NCI-H82 (cell line): Measurements from ENCODE around the gene LENG8.

Experiments used
- DNase-seq: peaks from one replicate; lab custom pipeline; 2025; lab: John Stamatoyannopoulos, UW

The LENG8 gene

DNA sequence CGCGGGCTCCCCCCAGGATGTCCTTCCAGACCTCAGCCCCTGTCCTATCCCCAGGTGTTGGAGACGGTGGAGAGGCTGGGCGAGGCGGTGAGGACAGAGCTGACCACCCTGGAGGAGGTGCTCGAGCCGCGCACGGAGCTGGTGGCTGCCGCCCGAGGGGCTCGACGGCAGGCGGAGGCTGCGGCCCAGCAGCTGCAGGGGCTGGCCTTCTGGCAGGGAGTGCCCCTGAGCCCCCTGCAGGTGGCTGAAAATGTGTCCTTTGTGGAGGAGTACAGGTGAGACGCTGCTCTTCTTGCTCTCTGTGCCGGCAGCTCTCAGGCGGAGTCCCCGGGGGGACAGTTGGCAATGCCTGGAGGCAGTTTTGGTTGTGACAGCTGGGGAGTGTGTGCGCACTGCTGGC, 26.9 kb upstream of the LENG8 start:
- no peak for DNase-seq

DNA sequence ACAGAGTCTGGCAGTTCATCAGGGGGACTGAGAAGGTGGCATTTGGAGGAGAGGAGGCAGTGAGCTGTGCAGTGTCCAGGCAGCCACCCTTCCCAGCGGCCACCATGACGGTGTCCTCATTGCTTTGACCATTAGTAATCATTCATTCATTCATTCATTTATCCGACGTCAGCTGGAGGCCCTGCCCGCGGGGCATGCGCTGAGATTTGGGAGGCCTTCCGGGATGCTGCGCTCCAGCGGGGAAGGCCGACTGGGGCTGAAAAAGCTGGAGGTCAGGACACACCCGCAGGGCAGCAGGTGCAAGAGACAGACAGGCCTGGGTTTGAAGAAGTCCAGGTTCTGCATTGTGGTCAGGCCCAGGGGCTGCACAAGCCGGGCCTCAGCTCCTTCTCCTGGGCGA, 24.8 kb upstream of the LENG8 start:
- DNase-seq: no peak

DNA sequence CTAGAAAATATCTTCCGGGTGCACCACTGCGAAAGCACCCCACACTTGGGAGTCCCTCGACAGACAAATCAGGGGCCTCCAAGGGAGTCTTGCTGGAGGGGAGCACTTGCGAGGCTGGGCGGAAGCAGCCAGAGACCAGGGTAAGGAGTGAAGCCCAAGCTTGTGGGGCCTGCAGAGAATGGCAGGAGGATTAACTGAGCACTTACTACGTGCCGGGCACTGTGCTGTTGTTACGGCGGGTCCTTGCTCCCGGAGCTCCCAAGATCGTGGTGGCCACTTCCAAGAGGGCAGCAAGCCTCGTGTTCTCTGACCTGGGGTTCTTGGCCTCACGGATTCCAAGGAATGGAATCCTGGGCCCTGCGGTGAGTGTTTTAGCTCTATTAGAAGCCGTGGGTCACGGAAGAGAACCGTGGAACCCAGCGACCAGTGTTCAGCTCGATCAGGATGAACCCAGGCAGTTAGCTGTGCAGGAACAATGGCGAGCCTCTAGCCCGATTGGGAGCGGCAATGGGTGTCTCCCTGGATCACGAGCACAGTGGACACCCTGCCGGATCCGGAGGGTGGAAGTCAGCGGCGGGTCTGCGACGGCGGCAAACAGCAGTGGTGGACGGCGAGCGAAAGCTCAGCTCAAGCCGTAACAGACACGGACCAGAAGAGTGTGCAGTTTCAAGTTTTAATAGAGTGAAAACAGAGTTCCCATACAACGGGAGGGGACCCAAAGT, 24.2 kb upstream of the LENG8 start:
- DNase-seq: no peak

DNA sequence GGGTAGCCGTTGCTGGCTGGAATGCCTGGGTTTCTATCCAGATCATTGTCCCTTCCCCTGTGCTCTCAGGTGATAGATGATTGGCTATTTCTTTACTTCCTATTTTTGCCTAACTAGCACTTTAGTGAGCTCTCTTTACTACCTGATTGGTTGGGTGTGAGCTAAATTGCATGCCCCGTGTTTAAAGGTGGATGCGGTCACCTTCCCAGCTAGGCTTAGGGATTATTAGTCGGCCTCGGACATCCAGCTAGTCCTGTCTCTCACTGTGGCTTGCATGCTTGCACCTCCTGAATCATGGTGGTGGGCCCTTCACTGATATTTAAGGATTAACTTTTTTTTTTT, 23.6 kb upstream of the LENG8 start:
- no peak for DNase-seq

DNA sequence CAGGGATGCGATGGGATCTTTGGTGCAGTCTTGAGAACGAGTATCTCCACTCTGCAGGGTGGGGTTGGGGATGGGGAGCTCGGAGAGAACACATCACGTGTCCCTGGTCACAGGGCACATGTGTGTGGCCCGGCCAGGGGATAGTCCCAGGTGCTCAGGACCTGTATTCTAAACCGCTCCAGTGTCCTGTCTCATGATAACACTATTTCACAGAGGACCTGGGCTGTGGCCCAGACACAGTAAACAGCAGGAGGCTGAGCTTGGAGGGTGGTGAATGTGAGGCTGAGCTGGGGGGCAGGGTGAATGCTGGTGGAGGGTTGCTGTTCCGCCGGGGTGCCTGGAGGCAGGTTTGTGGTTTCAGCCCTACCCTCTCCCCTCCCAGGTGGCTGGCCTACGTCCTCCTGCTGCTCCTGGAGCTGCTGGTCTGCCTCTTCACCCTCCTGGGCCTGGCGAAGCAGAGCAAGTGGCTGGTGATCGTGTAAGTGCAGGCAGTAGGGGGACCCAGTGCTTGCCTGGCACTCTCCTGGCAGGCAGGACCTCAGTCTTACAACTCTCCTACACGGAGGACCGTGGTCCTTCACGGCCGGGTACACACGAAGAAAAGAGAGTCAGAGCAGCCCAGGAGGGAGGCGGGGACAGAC, 22.6 kb upstream of the LENG8 start:
- DNase-seq: no peak

DNA sequence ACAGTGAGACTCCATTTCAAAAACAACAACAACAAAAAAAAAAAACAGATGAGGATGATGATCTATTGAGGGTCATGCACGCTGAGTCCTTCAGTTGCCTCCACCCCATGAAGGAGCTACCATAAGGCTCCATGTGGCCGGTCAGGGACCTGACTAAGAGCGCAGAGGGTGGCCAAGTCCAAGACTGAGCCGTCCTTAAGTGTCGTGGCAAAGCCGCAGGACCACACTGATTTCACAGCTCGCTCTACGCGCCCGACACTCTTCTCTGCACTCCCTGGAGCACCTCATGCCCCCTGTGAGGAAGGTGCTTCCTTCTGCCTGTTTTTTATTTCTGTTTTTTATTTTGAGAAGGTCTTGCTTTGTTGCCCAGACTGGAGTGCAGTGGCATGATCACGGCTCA, 21.4 kb upstream of the LENG8 start:
- no peak for DNase-seq

DNA sequence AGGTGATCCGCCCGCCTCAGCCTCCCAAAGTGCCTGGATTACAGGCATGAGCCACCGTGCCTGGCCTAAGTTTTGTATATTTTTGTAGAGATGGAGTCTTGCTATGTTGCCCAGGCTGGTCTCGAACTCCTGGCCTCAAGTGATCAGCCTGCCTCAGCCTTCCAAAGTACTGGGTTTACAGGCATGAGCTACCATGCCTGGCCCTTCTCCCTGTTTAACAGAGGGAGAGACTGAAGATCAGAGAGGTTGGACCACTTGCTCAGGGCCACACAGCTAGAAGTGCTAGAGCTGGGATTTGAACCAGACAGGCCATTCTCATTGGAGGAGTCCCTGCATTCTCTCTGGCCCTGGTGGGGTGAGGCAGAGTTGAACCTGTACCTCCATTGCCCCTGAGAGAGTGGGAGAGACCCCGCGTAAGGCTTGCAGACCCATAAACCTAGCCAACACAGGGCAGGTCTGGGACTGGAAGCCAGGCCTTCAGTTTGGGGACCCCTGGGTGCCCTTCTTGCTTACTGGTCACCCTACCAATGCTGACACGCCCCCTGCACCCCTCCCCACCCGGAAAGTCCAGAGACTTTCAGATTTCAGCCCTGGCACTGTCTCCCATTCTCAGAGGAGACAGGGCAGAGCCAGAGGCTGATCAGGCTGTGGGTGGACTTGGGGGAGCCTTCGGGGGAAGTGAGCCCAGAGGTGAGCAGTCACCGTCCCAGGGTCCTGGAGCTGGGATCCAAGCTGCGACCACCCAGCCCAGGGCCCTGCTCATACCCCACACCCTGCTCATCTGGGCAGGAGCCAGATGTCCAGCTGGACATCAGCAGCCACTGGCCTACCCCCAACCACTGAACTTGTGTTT, 20.4 kb upstream of the LENG8 start:
- DNase-seq: no peak

DNA sequence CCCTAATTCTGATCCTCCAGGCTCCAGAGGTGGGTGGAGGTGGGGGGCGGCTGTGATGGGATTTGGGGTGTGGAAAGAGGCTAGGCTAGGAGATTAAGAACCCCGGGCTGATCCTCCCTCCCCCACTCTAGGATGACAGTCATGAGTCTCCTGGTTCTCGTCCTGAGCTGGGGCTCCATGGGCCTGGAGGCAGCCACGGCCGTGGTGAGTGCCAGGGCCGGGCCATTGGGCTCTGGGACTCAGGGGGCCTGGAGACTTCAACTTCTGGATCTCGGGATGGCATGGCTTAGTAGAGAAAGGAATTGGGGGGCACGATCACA, 19.9 kb upstream of the LENG8 start:
- no peak for DNase-seq

DNA sequence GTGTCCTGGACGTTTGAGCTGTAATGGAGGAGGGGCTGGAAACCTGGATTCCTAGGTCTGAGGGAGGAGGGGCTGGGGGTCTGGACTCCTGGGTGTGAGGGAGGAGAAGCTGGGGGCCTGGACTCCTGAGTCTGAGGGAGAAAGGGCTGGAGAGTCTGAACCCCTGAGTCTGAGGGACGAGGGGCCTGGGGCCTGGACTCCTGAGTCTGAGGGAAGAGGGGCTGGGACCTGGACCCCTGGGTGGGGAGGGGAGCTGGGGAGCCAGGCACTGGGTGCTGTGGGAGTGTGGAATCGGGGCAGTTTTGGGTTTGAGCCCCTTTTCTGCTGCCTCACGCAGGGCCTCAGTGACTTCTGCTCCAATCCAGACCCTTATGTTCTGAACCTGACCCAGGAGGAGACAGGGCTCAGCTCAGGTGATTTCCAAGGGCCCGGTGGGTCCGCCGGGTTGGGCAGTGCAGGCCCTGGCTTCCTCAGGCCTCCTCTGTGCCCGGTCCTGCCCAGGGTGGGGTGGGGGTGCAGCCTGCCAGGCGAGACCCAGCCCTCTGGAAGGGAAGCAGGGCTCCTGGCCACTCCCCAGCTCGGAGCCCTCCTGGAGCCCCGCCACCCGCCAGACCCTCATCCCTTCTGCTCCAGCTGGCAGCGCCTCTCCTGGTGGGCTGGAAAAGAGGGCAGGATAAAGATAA, 19.3 kb upstream of the LENG8 start:
- no peak for DNase-seq

DNA sequence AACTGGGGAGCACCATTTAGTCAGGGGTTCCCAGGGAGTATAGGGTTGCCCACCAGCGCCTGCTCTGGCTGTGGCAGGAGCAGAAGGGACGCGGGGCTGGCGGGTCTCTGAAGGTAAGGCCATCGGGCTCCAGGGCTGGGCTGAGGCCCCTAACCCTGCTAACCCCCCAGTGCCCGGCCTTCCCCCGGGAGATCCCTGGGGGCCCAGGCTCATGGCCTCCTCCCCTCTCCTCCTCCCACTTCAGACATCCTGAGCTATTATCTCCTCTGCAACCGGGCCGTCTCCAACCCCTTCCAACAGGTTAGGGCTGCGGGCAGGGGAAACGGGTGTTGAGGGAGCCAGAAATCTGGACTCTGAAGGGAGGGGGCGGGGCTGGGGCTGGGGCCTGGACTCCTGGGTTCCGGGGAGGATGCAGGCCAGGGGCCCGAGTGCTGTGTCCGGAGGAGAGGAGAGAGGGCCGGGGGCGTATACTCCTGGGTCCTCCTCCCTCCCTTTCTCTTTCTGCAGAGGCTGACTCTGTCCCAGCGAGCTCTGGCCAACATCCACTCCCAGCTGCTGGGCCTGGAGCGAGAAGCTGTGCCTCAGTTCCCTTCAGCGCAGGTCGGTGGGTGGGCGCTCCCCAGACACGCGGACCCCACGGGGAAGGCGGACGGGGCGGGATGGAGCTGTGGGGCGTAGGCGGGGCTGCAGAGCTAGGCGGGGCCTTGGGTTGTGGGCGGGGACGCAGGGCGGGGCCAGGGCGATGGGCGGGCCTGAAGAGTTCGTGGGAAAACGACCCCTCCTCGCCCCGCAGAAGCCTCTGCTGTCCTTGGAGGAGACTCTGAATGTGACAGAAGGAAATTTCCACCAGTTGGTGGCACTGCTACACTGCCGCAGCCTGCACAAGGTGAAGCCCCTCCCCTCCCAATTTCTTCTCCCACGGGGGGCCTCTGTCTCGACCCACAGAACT, 18.4 kb upstream of the LENG8 start:
- peak; percentile 77 for DNase-seq

DNA sequence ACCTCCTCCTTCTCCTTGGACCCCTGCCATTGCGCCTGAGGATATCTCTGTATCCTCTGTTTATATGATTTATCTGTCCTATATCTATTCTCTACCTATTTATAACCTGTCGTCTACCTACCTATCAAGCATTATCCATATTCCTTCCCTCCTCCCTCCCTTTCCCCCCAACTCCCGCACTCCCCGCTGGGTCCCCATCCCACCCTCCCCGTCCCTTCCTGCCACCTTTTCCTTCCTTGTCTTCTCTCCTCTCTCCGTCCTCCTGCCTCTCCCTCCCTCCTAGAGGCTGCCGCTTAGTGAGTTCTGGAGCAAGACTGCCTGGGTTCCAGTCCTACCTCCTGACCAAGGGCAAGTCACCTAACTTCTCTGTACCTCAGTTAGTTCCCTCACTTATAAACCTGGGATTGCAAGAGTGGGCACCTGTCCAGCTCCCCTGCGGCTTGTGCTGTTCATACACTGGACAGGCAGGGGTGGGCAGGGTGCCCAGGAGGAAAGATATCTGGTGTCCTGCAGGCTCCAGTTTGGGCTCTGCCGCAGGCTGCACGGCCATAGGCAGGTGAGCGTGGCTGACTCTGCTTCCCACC, 17.7 kb upstream of the LENG8 start:
- DNase-seq: no peak

DNA sequence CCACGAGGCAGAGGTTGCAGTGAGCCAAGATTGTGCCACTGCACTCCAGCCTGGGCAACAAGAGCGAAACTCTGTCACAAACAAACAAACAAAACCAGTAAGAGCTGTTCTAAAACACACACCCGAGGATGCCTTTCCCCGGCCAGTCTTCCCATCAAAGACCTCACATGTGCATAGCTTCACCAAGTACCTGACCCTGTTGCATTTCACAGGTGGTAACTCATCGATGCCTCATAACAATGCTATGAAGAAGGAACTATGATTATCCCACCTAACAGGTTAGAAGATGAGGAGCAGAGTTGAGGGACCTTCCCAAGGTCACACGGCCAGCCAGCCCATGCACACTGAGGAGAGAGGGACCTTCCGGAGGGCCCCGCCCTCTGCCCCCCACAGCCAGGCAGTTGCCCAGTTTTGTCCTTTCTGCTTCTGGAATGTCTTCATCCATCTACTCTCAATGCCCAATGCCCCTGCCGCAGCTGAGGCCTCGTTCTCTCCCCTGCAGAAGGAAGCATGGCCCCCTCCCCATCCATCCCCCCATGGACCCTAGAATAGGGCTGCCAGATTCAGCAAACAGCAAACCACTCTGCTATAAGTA, 16.8 kb upstream of the LENG8 start:
- no peak for DNase-seq

DNA sequence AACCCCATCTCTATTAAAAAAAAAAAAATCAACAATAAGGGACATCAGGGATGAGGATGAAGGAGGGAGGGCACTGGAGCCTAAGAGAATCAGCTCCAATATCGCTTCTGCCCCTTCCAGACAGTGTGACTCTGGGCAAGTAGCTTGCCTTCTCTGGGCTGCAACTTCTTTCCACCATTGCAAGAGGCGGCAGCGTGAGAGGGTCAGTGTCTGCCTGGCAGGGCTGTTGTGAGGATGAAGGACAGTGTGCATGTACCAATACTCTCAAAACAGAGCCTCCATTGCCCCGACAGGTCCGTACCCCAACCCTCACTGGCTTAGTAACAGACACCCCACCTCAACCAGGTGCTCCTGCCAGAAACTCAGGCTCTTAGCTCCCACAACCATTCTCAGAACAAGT, 15.3 kb upstream of the LENG8 start:
- no peak for DNase-seq

DNA sequence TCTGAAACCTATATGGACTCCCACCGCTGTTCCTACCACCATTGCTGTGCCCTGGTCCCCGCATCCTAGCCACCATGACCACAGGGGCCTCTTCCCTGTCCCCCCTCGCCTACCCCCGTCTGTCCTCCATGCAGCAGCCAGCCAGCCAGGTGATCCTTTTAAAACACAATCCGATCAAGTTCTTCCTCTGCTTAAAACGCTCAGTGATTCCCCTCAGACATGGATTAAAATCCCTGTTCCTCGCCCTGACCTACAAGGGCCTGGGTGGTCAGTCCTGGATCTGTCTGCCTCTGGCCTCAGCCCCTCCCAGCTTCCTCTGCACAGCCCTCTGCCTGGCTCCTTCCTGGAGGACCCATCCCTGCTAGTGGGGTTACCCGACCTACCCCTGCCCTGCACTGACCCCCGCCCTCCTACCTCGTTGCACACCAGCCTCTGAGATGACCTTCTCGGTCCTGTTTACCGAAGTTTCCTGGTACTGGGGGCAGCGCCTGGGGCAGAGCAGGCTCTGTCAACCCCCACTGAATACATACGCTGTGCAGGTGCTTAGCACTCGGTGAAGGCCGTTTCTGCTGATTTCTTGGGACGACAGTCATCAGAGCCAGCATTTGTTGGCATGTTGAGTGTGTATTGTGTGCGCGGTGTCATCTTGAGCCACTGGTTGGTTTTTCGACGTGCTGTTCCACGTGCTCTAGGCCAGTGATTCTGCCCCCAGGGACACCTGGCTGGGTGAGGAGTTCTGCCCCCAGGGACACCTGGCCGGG, 14.7 kb upstream of the LENG8 start:
- DNase-seq: peak; percentile 69

DNA sequence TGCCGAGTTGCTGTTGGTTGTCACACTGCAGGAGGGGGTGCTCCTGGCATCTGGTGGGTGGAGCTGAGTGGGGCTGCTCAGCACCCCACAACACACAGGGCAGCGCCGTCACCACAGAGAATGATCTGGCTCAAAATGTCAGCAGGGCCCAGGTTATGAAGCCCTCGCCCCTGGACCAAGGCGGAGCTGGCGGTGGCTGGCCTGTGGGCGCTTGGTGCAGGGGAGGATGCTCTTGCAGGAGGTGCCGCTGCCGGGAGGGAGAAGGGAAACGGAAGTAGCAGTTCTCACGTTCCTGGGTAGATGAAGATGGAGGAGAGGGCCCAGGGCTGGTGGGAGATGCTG, 14.2 kb upstream of the LENG8 start:
- no peak for DNase-seq

DNA sequence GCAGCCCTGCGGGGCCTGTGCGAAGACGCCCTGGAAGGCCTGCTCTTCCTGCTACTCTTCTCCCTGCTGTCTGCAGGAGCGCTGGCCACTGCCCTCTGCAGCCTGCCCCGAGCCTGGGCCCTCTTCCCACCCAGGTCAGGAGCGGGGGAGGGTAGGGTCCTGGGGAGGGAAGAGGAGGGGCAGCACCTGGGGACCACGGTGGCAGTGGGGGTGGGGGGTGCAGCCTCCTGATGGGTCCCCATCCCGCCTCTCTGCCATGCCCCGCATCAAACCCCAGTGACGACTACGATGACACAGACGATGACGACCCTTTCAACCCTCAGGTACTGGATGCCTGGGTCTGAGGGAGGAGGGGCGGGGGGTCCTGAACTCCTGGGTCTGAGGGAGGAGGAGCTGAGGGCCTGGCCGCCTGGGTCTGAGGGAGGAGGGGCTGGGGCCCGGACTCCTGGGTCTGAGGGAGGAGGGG, 13.4 kb upstream of the LENG8 start:
- no peak for DNase-seq

DNA sequence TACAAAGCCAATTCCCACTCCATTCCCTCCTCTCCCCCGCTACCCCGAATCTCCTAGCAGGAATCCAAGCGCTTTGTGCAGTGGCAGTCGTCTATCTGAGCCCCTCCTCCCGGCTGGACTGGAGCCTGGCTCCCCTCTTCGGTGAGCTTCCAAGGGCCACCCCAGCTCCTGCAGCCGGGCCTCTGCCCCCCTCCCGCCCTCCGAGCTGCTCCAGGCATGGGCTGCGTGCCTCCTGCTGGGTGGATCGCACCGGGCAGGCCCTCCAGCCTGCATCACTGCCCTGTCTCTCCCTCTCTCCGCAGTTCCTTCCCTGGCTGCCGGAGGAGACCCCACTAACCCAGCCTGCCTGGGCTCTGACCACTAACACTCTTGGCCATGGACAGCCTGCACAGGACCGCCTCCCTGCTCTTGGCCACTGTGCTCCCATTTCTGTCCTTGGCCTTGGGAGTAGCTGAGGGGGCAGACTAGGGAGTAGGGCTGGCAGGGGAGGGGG, 12.9 kb upstream of the LENG8 start:
- no peak for DNase-seq

DNA sequence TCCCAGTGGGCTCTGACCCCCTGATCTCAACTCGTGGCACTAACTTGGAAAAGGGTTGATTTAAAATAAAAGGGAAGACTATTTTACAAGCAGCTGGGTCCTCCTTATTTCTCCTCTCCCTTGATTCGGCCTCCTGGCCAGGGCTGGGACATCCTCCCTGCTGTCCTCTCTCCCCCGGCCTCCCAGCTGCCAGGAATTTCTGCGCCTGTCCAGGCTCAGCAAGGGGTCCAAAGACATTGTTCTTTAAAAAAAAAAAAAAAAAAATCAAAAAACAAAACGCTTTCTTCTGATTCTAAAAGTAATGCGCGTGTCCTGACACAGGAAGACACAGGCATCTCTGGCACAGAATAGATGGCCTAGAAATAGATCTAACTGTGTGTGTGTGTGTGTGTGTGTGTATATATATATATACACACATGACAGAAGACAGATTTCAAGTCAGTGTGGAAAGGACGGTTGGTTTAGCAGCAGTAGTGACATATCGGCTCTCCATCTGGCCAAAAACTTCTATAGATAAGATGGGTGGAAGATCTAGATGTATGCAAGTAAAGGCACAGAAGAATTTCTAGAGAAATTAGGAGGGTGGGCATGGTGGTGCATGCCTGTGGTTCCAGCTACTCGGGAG, 12.3 kb upstream of the LENG8 start:
- no peak for DNase-seq

DNA sequence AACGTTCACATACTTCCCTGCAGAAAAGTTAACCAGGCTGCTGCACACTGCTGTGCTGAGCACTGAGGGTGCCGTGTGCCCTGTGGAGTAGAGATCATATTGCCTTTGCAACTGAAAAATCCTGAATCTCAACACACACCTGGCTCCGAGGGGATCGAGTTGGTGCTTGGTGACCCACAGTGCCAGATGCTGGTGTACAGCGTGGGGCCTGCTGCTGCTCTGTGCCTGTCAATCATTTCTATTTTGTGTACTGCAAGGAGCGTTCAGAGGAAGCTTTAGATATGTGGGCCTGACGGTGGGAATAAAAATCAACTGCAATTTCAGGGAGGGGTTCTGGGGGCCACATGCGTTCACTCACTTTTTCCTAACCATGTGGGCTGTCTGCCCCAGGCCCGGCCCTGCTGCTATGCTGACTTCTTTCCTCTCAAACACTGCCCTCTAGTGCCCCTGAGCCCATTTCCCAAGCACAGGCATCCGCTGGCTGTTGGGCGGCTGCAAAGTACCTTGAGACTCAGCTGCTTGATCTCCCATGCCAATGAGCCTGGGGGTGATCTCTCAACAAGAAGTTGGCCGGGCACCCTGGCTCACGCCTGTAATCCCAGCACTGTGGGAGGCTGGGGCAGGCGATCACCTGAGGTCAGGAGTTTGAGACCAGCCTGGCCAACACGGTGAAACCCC, 9.7 kb upstream of the LENG8 start:
- DNase-seq: peak; percentile 81
